ENCODE results near the gene RAP1GAP2.

The RAP1GAP2 gene

DNA sequence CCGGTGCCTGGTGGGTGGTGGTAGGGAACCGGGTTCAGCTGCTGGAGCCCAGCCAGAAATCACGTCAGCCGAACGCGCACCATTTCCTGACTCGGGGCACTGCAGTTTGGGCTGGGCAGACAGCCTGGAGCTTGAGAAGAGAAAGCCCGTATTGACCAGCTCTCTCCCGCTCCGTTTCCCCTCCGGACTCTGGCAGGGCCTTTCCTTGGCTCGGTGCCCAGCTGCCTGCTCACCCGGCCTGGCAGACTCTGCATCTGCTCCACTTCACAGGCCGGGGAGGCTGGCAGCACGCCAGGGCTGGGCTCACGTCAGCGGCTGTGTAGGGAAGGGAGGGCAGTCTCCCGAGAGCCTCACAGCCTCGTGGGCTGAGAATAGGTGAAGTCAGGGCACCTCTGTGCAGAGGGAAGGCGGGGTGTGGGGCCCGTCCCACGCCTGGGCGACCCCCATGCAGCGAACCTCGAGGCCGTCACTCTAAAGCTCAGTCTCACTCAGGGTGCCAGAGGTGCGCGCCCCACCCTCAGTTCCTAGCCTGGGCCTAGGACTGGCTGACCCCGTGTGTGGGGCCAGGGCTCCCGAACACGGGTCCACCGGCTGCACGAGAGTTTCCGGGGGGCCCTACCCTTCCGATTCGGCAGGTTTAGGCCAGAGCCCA is 208.0 kb downstream of the RAP1GAP2 start:
- peak; percentile 66 to 69 for DNase-seq

DNA sequence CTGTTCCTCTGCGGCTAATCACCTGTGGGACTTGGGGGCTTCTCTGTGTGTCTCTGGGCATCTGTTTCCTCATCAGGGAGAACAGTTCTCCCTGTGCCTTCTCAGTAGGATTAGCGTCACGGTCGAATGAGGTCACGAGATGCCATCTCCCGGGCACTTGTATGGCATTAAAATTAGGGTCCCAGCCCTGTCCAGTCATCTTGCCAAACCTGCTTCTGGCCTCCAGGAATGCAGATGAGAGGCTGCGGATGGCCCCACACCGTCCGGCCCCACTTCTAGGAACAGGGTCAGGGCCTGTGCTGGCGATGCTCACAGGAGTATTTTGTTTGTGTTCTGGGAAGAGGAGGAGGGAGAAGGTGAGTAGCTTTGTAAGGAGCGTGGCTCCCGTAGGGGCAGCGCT is 208.7 kb downstream of the RAP1GAP2 start:
- DNase-seq, result no peak

DNA sequence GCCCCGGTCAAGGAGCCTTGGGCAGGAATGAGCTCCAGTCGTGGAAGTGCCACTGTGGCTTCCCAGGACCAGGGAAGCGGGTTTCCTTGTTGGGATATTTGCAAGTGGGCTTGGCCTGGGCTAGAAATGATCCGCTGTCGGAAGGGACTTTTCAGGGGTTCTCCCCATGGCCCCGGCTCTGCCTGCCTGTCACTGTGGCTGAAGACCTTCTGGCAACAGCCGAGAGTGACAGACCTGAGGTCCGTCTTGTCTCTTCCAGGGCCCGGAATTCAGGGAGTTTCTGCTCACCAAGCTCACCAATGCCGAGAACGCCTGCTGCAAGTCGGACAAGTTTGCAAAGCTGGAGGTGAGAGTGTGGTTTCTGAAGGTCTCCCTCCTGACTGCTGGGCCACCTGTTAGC is 209.5 kb downstream of the RAP1GAP2 start:
- DNase-seq, result no peak

DNA sequence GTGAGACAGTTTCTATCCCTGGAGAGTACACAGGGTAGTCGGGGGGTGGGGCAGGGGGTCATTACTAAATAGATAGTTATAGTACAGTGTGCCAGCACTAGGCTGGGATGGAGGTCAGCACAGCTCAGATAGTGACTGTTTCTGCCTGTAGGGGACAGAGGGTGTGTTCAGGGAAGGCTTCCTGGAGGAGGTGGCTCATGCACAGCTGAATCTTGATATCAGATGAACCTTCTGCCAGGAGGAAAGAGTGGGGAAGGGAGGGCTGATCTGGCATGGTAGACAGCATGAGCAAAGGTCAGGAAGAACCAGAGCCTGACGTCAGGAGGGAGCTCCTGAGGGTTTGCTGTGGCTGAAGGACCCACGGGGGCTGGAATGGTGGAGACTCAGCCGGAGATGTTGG is 210.6 kb downstream of the RAP1GAP2 start:
- no peak for DNase-seq

DNA sequence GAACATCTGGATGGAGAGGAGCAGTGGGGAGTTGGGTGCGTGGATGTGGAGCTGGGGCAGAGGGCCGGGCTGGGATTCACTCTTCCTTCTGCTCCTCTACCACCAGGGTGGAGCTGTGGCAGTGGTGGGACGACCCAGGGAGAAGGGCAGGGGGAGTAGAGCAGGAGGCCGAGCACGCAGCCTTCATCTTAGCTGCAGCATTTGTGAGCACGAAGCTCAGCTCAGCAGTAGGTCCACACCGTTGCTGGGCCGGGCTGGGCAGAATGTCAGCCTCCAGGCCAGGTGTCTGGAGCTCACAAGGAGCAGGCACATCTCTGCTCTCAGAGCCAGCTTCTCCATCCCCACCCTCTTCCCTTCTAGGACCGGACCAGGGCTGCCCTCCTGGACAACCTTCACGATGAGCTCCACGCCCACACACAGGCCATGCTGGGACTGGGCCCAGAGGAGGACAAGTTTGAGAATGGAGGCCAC is 211.4 kb downstream of the RAP1GAP2 start:
- no peak for DNase-seq

DNA sequence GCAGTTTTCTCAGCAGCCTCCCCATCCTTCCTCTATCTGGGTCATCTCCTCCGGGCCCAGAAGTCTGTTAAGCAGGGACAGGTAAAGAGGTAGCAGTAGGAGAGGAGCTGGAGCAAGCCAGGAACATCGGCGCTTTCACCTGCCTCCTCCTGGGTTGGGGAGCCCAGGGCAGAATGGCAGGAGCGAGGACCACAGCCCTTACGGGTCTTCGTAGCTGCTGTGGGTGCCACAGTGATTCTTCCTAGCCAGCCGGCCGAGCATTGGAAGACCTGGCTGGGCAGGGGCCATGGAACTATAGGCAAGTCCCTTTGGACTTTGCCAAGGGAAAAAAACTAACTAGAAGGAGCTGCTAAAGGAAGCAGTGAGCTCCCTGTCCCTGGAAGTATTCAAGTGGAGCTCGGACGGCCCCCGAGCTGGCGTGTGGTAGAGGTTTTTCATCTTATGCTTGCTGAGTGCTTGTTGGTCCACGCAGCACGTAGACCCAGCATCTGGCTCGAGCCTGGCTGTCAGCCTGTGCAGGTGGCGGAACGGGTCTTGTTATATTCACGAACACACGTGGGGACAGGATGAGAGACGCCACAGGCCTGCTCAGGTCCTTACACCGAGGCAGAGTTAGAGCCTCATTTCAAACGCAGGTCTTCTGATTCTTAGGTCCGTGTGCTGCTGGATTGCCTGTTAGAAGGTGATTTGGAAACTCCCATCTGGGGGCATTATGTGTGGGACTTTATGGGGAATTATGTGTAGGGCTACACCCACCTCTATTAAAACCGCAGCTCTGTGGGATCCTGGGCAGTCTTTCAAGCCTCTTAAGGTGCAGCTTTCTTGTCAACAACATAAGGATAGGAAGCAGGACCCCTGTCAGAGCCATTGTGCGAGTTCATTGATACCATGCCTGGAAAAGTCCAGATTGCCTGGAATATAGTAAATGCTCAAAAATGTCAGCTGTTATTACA is 212.4 kb downstream of the RAP1GAP2 start:
- DNase-seq, result no peak

DNA sequence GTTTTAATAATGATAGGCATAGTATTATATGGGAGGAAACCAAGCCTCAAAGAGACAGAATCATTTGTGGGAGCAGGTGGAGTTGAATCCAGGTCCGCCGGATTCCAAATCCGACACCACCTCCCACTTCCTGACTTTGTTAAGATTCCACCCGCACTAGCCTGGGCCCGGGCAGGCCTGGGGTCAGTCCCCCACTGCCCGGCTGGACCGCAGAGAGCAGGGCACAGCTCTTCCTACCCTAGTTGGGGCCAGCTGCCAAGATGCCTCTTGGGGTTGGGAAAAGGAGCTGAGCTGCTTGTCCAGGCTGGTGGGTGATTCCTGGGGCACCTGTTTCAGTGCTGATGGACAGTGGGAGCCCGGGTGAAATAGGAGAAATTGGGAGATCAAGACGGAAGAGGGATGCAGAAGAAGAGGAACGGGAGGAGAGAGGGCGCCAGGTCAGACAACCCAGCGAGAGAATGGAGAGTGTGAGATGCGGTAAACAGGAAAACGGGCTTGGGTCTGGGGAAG is 213.2 kb downstream of the RAP1GAP2 start:
- DNase-seq, result no peak

DNA sequence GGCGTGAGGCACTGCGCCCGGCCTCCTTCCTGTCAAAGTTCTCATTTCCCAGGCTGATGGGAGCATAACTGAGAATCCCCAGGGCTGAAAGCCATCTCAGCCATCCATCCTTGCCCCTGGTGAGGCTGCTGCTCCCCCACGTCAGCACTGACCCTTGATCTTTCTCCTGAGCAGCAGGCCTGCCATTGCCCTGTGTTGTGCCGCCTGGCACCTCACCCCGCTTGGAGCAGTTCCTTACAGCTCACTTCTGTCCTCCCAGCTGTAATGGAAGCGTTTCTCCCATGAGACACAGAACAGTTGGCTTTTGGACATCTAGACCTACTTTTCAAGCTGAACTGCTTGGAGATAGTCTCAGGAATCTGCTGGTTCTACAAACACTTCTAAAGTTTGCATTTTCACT is 215.7 kb downstream of the RAP1GAP2 start:
- no peak for DNase-seq

DNA sequence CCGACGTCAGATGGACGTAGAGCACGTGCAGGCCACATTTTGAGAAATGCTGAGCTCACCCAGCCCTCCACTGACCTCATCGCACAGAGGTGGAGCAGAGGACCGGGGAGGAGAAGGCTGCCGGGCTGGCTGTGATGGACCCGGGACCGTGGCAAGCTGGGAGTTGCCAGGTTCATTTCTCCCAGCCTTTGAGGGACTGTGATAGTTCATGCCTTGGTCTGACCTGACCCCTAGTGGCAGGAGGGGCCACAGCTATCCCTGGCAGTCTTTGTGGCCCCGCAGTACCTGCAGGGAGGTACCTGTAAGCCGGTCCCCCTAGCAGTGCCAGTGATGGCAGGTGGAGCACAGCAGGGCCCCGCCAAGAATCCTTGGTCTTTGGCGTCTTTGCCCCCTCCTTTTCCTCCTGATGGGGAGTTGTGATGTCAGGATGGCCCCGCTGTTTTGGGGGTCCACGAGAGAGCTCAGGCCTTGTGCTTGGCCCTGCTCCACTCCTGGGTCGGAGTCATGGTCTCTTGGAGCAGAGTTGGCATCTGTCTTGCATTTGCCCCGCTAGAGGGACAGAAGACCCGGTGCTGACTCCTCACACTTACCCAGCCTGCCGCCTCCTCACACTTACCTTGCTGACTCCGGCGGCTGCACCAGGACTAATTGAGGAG is 216.8 kb downstream of the RAP1GAP2 start:
- peak; percentile 57 to 66 for DNase-seq

DNA sequence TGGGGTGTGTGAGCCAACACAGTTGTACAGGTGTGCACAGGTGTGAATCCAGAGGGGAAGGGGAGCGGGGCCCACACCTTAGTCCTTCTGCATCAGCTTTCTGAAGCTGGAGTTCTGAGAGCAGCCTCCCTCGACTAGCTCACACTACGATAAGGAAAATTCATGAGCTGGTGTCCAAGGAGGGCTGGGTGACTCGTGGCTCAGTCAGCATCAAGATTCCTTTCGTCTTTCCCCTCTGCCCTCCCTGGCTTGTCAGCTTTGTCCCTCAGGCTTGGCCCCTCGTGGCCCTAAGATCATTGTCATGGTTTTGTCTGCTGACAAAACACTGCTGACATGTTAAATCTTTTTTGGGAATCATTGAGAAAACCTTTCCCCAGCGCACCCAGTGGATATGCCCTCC is 219.7 kb downstream of the RAP1GAP2 start:
- DNase-seq, result no peak

DNA sequence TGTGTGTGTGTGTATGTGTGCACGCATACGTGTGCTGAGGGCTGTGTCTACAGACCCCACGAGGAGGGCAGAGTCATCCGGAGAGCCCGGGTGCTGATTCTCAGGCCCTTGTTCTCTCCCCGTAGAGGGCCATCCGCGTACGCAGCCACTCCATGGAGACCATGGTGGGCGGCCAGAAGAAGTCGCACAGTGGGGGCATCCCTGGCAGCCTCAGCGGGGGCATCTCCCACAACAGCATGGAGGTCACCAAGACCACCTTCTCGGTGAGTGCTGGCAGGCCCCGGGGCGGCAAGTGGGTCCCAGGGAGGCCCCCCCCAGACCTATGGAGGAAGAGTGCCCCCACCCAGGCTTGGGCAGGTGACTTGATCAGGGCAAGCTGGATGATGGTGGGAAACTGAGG is 221.7 kb downstream of the RAP1GAP2 start:
- DNase-seq, result no peak

DNA sequence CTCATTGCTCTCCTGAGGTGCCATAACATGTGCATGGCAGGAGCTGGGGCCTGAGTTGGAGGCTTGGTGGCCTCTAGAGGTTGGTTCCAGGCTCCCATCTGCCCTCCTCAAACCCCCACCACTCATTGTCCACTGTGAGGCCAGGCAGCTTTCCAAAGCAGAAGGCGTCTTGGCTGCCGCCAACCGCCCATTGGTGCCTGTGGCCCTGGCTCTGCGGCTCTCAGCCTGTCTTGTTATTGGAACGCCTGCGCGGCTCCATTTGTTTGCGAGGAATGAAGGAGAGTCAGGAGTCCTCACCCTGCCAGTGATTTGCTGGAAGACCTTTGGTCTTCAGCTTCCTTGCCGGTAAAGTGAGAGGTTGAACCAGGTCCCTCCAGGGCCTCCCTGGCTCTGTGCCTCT is 223.5 kb downstream of the RAP1GAP2 start:
- no peak for DNase-seq

DNA sequence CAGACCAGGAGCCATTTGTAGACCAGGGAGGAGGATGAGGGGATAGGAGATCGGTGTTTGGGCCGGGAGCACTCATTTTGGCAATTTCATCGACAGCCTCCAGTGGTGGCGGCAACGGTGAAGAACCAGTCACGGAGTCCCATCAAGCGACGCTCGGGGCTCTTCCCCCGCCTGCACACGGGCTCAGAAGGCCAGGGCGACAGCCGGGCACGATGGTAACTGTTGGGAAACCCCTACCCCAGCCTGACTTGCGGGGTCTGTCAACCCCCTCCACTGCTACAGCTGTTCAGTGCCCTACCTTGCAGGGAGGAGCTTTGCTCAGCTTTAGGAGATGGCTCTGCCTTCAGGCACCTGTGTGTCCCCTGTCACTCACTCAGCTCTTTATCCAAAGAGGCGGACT is 224.1 kb downstream of the RAP1GAP2 start:
- no peak for DNase-seq

DNA sequence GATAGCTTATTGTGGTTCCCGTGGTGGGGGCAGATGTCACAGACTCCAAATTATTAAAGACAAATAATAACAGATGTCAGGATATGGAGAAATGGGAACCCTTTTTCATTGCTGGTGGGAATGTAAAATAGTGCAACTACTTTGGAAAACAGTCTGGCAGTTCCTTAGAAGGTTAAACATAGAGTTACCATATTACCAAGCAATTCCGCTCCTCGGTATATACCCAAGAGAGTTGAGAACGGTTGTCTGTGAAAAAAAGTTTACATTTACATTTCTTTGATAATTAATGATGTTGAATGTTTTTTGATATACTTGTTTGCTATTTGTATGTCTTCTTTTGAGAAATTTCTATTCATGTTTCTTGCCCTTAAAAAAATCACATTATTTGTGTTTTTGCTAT is 226.0 kb downstream of the RAP1GAP2 start:
- DNase-seq, result no peak

DNA sequence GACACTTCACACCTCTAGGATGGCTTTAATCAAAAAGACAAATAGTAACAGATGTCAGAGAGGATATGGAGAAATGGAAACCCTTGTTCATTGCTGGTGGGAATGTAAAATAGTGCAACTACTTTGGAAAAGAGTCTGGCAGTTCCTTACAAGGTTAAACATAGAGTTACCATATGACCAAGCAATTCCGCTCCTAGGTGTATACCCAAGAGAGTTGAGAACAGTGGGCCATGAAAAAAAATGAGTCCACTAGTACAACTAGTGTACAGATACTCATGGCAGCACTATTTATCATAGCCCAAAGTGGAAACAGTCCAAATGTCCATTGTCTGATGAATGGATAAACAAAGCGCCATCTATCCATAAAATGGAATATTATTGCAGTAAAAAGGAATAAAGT is 228.1 kb downstream of the RAP1GAP2 start:
- DNase-seq, result no peak

DNA sequence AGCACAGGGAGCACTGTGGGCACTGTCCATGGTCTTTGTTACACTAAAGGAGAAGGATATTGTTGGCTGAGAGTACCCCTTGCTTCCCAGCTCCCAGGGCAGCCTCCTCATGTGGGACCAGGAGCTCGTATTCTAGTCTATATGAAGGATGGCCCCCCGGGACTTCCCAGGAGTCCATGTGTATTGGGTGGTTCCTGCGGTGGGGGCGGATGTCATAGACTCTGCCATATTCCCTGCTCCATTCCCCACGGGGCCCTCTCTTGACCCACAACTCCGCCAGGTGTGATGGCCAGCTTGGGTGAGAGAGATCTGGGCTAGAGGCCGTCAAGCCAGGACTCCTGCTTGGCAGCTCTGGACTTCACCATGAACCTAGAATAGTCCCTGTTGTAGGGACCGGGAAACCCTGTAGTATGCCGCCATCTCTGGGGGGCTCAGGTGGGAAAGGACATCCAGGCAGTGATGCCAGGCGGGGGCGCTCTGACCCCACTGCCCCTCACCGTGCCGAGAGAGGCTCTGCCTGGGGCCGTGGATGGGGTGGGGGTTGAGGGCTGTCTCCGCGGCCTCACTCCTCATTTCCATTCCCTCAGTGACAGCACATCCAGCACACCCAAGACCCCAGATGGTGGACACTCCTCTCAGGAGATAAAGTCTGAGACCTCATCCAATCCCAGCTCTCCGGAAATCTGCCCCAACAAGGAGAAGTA is 229.3 kb downstream of the RAP1GAP2 start:
- no peak for DNase-seq

DNA sequence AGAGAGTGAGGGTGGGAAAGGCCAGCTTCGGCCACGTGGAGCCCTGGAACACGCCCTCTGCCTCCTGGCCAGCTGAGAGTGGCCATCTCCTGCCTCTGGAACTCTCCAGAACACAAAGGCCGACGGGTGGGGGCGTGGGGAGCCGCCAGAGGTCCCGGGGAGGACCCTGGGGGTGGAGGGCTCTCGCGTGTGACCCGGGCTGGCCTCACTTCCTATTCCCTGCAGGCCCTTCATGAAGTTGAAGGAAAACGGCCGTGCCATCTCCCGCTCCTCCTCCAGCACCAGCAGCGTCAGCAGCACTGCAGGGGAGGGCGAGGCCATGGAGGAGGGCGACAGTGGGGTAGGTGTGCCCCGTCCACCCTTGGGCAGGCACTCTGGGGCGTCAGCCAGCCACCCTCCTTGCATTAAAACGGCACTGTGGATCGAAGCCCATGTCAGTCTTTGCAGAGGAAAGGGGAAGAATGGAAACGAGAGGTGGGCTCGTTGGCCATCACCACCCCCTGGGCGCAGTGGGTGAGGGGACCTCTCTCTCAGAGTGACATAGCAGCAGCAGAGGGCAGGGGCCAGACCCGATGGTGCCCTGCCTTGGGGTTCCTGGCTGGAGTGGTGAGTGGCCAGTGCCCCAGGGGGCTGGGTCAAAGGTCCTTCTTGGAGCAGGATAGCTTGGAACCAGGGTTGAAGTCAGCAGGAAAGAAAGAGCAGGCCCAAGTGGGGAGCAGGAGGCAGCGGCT is 230.1 kb downstream of the RAP1GAP2 start:
- no peak for DNase-seq

DNA sequence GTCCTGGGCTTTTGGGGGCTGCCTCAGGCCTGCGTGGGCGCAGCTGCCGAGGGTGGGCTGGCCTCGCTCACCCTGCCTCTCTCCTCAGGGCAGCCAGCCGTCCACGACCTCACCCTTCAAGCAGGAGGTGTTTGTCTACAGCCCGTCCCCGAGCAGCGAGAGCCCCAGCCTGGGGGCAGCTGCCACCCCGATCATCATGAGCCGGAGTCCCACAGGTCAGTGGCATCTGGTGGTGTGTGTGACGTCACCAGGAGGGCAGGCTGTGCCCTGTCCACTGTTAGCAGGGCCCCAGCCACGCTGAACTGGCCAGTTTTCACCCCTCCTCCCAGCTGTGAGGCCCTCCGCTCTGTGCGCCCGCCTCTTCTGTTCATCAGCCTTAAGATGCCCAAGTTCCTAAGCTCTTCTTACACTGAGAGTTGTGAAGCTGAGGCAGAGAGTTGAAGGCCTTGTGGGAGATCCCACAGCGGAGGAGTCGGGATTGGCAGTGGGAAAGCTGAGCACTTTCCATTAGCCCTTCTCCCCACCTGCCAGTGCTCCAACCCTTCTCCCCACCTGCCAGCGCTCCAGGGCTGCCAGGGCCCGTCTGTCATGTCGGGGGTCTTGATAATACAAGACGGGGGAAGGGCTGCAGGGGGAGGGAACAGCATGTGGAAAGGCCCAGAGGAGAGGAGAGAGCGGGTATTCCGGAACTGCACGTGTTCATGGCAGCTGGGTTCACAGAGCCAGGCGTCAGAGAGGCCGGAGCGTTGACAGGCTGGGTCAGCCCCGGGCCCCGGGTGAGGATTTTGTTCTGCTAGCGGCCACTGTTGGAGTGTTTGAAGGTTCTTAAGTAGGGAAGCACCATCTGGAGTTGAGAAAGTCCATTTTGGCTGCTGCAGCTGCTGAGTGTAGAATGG is 230.9 kb downstream of the RAP1GAP2 start:
- DNase-seq, result no peak

DNA sequence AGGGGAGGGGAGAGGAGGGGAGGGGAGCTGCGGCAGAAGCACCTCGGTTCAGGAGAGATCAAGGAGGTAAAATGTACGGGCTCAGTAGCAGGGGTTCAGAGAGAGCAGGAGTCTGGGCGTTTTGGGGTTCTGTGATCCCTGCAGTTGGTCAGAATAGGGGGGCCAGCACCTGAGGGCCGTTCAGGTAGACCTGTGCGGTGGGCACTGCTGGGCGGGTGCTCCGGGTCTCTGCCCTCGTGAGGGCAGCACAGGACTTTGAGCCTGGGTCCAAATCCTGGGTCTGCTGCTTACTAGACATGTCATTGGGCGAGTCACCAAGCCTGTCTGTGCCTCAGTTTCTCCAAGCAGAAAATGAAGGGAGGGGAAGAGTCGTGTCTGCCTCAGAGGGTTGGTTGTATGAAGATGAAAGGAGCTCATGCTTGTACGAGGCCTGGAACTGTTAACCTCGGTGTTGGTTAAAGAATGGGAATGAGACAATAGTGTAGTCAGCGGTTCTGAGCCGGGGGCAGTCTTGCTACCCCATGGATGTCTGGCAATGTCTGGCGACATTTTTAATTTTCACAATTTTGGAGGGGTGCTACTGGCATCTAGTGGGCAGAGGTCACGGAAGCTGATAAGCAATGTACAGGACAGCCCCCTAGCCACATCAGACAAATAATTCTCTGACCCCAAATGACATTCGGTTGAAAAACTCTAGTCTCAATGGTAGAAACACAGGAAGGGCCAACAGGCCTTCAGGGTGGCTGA is 231.7 kb downstream of the RAP1GAP2 start:
- DNase-seq, result no peak

DNA sequence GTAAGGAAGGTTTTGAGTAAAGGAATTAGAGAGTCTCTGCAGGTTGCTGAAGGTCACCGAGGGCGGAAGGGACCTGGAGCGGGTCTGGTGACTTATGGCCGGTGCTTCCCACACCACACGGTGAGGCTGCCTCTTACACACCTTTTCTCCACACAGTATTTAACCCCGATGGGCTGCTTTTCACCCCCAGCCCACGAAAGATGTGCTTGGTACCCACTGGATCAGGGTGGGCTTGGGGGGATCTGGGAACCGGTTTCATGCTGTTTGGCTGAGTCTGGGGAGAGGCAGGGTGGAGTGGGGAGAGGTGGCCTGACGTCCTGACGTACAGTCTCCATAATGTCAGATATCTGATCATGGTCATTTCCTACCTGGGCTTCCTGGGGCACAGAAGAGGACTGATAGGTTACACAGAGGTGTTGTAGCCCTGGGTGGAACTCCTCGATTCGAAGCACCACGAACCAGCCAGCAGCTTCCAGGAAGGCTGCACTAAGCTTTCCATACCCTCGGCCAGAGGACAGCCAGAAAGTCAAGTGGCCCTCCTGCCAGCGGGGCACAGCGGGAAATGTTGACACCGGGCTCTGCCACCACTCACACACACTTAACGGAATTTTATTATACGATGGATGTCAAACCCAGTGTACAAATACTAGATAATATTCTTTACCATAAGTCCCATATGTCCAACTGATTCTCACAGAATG is 233.1 kb downstream of the RAP1GAP2 start:
- DNase-seq, result no peak

Data from stimulated activated CD4-positive, alpha-beta T cell treated with anti-CD3 and anti-CD28 coated beads, Interleukin-2, amount 100 ng/mL, for 24 hours (primary cell).